ENCODE measurements around the gene HADHB. TPM values are rescaled to one million over a fixed set of nuclear protein-coding genes. Genes with fewer than 3 reads are reported as not detected.

Gene HADHB
- 100 to 1,000 TPM; 144 to 186 (median 149) TPM for total RNA-seq
- long read RNA-seq, donor 1, transcript HADHB-201 (16 exons, 2,044 nt): major isoform, 175 of 203 reads
- long read RNA-seq, donor 1, partial matches to known transcripts: 9 of 203 reads
- long read RNA-seq, donor 1, other reads (novel, unspliced or antisense): 13 of 203 reads
- long read RNA-seq, donor 2, transcript HADHB-201 (16 exons, 2,044 nt): major isoform, 98 of 129 reads
- long read RNA-seq, donor 2, partial matches to known transcripts: 12 of 129 reads
- long read RNA-seq, donor 2, other reads (novel, unspliced or antisense): 15 of 129 reads

GRCh38 chr2:26244309-26245230, at the start of gene HADHB, which contains the start of gene HADHA:
Gene HADHB, plus strand, starts transcription at chr2:26244939. Its CDS starts 9,316 bp downstream, at chr2:26254255.
Gene HADHA, minus strand, starts transcription at chr2:26244632. Its CDS starts 36 bp downstream, at chr2:26244596.
- H3K36me3 ChIP-seq (ENCODE audit: low read depth): no peaks in the 10 kb centered on the region
- H3K4me1 ChIP-seq (ENCODE audit: low read depth): peaks cover 31% of the 10 kb centered on the region
- ATAC-seq (peak; percentile 95), DNase-seq (peak; percentile 92 to 95 (median 95))
- peak within 1 kb of the TSS; percentile 46 for H3K4me3 ChIP-seq
- peak; percentile 10 for TF ChIP-seq CTCF (IDR thresholded peaks at IDR 0.05)
- intact Hi-C loops (cut with DNase I, micrococcal nuclease): no loop called here
- H3K9me3 ChIP-seq: no peaks in the 10 kb centered on the region

GRCh38 chr2:26195040-26195984, 49.4 kb upstream of the HADHB start:
- no peak for TF ChIP-seq CTCF (IDR thresholded peaks at IDR 0.05)
- H3K9me3 ChIP-seq: no peaks in the 10 kb centered on the region
- H3K4me1 ChIP-seq (ENCODE audit: low read depth): peaks cover 7% of the 10 kb centered on the region
- intact Hi-C loops (cut with DNase I, micrococcal nuclease): no loop called here
- H3K36me3 ChIP-seq (ENCODE audit: low read depth): peaks cover 4% of the 10 kb centered on the region
- no peak overlapping the region for H3K4me3 ChIP-seq
- DNase-seq (no peak), ATAC-seq (no peak)

- peaks cover 3% of the 10 kb centered on the region for H3K4me1 ChIP-seq (ENCODE audit: low read depth)
- no peak for ATAC-seq
- no peaks in the 10 kb centered on the region for H3K9me3 ChIP-seq
- H3K36me3 ChIP-seq (ENCODE audit: low read depth): peaks cover 4% of the 10 kb centered on the region
- H3K4me3 ChIP-seq: no peak overlapping the region
- no peak for DNase-seq
- intact Hi-C loops (cut with DNase I, micrococcal nuclease): no loop called here
- TF ChIP-seq CTCF (IDR thresholded peaks at IDR 0.05): no peak
Measured at GRCh38 chr2:26196683-26197418, 47.9 kb upstream of the HADHB start.

GRCh38 chr2:26197516-26197915, 47.2 kb upstream of the HADHB start:
- DNase-seq (no peak), ATAC-seq (no peak)
- no peaks in the 10 kb centered on the region for H3K9me3 ChIP-seq
- H3K4me1 ChIP-seq (ENCODE audit: low read depth): no peaks in the 10 kb centered on the region
- no peak for TF ChIP-seq CTCF (IDR thresholded peaks at IDR 0.05)
- intact Hi-C loops (cut with DNase I, micrococcal nuclease): no loop called here
- peaks cover 4% of the 10 kb centered on the region for H3K36me3 ChIP-seq (ENCODE audit: low read depth)
- H3K4me3 ChIP-seq: no peak overlapping the region

Data from mucosa of descending colon (tissue), 3 donors.